ENCODE data around the gene SCIN.
A peak's percentile ranks its signal among the peaks of the same experiment; 100 is the strongest.
"Not testable (repeated sequence)": the region's sequence is repeated elsewhere in the genome, so short reads cannot be mapped to it uniquely, and the experiment has no call there.

The SCIN gene

DNA sequence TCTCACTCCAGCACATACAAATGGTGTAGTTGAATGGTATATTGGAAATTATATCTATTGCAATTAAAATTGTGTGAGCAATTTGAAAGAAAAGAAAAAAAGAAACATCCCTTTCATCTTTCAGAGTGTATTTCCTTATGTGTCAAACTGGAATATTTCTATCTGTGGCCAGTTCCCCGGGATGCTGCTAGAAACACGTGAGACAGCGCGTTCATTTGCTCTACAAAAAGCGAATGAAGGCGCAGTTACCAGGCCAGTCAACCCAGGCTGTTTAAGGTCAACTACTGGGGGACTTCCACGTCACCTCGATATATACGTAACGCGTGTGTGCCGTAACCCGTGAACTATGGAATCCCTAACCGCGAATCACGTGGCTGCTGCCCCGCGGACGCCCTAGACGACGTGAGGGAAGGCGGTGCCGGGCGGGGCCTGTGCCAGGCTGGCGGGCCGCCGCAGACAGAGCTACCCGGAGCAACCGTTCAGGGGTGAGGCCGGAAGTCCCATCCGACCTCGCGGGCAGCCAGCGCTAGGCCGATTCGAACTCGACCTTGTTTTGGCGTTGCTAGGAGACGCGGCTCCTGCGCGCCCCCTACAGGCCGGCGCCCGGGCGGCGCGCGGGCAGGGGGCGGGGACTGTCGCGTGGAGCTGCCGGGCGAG, 115.8 kb downstream of the SCIN start:
- ChIA-PET POLR2A (interaction anchor here (0.8 to 1.6 kb wide), 8 partner anchors 27 to 575 kb away, joined by 3 to 7 read pairs (median 3); no protein-coding TSS in a partner anchor), CTCF (interaction anchor here (0.6 to 2.3 kb wide), 13 partner anchors 10 to 540 kb away, joined by 3 to 8 read pairs (median 3); no protein-coding TSS in a partner anchor)
- peak; percentile 86 for DNase-seq (ENCODE audit: extremely low spot score)
- TF ChIP-seq BHLHE40 (IDR thresholded peaks at IDR 0.05; ENCODE audit: borderline replicate concordance) (no peak), LEF1 (IDR thresholded peaks at IDR 0.05; ENCODE audit: borderline replicate concordance) (no peak), TARDBP (IDR thresholded peaks at IDR 0.05) (no peak), HDGF (IDR thresholded peaks at IDR 0.05; ENCODE audit: borderline replicate concordance) (no peak), CTBP1 (IDR thresholded peaks at IDR 0.05; ENCODE audit: borderline replicate concordance) (no peak), ARNT (IDR thresholded peaks at IDR 0.05) (peak; percentile 55; the same call in 1 of the 2 replicates), SP1 (IDR thresholded peaks at IDR 0.05) (no peak), NFRKB (IDR thresholded peaks at IDR 0.05) (no peak), ELF4 (IDR thresholded peaks at IDR 0.05) (peak; percentile 51), SUZ12 (IDR thresholded peaks at IDR 0.05) (no peak), L3MBTL2 (conservative IDR thresholded peaks at IDR 0.05) (peak; percentile 95), ZNF384 (IDR thresholded peaks at IDR 0.05) (no peak), FOXM1 (IDR thresholded peaks at IDR 0.05; ENCODE audit: borderline replicate concordance) (peak; percentile 68; the same call in 1 of the 2 replicates)
- TF ChIP-seq, protein P1, sequence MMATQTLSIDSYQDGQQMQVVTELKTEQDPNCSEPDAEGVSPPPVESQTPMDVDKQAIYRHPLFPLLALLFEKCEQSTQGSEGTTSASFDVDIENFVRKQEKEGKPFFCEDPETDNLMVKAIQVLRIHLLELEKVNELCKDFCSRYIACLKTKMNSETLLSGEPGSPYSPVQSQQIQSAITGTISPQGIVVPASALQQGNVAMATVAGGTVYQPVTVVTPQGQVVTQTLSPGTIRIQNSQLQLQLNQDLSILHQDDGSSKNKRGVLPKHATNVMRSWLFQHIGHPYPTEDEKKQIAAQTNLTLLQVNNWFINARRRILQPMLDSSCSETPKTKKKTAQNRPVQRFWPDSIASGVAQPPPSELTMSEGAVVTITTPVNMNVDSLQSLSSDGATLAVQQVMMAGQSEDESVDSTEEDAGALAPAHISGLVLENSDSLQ (IDR thresholded peaks at IDR 0.05), result no peak

DNA sequence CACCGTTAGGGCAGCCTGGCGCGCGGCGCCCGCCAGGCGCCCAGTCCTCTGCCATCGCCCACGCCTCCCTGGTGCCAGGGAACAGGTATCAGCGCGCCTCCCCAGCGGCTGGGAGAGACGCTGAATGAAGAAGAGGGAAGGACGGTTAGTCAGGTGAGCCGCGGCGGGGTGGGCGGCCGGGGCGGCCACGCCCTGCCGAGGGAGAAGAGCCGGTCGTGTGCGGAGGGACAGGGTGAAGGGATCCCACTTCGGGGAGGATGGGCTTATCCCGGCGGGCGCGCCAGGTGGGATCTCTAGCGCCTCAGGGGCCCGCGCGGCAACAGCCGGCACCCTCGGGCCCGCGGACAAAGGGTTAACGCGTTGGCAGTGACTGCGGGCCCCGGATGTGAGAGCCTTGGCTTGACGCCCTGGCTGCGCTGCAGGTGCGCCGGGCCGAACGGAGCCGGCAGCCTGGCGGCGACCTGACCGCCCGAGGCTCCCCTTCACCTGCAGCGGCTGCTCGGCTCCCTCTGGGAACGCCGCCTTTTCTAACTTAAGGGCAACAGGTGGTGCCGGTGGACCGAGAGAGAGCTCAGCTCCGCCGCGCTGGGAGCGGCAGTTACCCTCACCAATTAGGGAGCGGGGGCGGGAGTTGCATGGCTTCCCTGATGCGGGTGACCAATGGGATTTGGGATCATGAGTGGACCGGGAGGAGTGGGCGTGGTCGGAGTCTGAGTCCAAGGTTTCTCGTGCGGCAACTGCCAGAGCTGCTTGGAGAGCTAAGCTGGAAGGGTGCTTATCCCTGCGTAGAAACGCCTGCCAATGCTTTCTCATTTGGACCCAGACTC, 116.6 kb downstream of the SCIN start, which contains the start of gene ARL4A:
TSS of gene ARL4A (plus strand) at position 743 of the 827 bp plus-strand sequence. CDS start 622 bp downstream, outside the sequence.
- peak; percentile 92 for DNase-seq (ENCODE audit: extremely low spot score)
- TF ChIP-seq FOXM1 (IDR thresholded peaks at IDR 0.05; ENCODE audit: borderline replicate concordance), result no peak
- TF ChIP-seq HDGF (IDR thresholded peaks at IDR 0.05; ENCODE audit: borderline replicate concordance), result no peak
- TF ChIP-seq, protein P1 (IDR thresholded peaks at IDR 0.05), result peak; percentile 99
- peak; percentile 83 for TF ChIP-seq L3MBTL2 (conservative IDR thresholded peaks at IDR 0.05)
- no peak for TF ChIP-seq CTBP1 (IDR thresholded peaks at IDR 0.05; ENCODE audit: borderline replicate concordance)
- no peak for TF ChIP-seq FOXA1 (IDR thresholded peaks at IDR 0.05)
- POLR2A ChIA-PET, result interaction anchor here (0.6 to 1.6 kb wide), 12 partner anchors 20 to 575 kb away, joined by 3 to 7 read pairs (median 4); no protein-coding TSS in a partner anchor
- CTCF ChIA-PET, result interaction anchor here (0.6 to 2.3 kb wide), 11 partner anchors 9 to 430 kb away, joined by 3 to 8 read pairs (median 3); no protein-coding TSS in a partner anchor

DNA sequence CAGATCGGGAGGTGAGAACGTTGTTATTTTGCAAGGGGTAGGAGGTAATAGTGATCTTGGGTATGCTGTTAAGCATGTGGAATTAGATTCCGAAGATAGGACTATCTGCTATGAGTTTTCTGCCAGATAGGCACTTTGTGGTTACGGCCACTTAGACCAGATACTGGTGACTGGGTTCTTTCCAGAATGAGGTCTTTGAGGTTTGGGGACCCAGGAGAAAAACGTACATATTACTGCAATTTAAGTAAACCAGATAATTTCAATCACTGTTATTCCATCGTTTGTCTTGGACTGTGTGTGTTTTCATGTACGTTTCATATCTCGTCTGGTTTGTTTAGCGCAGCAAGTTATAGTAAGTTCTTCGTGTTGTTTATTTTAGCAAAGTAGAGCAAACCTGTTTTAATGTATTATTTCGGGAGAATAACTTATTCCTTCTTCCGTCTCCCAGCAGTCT, 117.2 kb downstream of the SCIN start:
- POLR2A ChIA-PET, result interaction anchor here (0.6 to 1.6 kb wide), 10 partner anchors 19 to 574 kb away, joined by 3 to 7 read pairs (median 4); no protein-coding TSS in a partner anchor
- TF ChIP-seq NFRKB (IDR thresholded peaks at IDR 0.05), result no peak
- TF ChIP-seq TARDBP (IDR thresholded peaks at IDR 0.05), result no peak
- no peak for TF ChIP-seq FOXM1 (IDR thresholded peaks at IDR 0.05; ENCODE audit: borderline replicate concordance)
- no peak for TF ChIP-seq ELF4 (IDR thresholded peaks at IDR 0.05)
- no peak for TF ChIP-seq ARNT (IDR thresholded peaks at IDR 0.05)
- no peak for TF ChIP-seq SUZ12 (IDR thresholded peaks at IDR 0.05)
- DNase-seq (ENCODE audit: extremely low spot score), result no peak
- CTCF ChIA-PET, result interaction anchor here (0.8 to 2.3 kb wide), 3 partner anchors 8 to 429 kb away, joined by 3 to 8 read pairs (median 4); no protein-coding TSS in a partner anchor

DNA sequence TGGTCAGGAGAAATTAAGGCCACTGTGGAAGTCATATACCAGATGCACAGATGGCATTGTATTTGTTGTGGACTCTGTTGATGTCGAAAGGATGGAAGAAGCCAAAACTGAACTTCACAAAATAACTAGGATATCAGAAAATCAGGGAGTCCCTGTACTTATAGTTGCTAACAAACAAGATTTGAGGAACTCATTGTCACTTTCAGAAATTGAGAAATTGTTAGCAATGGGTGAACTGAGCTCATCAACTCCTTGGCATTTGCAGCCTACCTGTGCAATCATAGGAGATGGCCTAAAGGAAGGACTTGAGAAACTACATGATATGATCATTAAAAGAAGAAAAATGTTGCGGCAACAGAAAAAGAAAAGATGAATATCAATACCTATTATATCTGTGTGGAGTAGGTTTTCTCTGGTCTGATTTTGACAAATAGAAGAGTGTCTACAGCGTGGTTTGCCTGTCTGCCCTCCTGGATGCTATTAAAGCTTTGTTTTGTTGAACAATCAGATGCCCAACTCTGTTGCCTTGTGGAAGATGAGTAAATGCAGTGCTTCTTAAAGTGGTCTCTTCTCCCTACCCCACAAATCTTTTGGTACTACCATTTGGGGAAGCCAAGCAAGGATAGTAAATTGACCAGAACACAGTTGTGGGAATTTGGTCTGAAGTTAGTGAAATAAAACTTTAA, 118.1 kb downstream of the SCIN start:
- DNase-seq (ENCODE audit: extremely low spot score); CTCF ChIA-PET: not testable (repeated sequence)
- POLR2A ChIA-PET, result interaction anchor here (1.9 kb wide), 1 partner anchor 27 kb away, joined by 5 read pairs; no protein-coding TSS in a partner anchor

DNA sequence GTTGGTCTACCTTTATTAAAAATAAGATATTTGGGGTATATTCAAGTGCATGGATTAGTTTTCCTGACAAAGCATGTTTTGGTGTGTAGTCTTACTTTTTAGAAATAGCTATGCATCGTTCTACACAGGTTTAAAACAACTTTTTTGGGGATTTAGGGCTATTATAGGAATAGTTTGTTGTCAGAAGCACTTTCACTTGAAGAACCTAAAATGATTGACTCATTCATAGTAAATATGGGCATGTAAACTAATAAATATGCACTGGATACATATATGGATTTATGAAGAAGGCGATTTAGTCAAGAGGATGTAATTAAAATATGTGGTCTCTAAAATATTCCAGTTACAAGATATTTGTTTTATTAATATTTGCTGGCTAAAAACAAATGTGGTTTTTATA, 118.9 kb downstream of the SCIN start:
- no peak for DNase-seq (ENCODE audit: extremely low spot score)
- ChIA-PET POLR2A (interaction anchor here (1.9 kb wide), 1 partner anchor 26 kb away, joined by 5 read pairs; no protein-coding TSS in a partner anchor), CTCF (interaction anchor here (0.7 kb wide), 1 partner anchor 611 kb away, joined by 4 read pairs; no protein-coding TSS in a partner anchor)
- TF ChIP-seq FOXA1 (IDR thresholded peaks at IDR 0.05), result no peak
- TF ChIP-seq NFRKB (IDR thresholded peaks at IDR 0.05), result no peak

DNA sequence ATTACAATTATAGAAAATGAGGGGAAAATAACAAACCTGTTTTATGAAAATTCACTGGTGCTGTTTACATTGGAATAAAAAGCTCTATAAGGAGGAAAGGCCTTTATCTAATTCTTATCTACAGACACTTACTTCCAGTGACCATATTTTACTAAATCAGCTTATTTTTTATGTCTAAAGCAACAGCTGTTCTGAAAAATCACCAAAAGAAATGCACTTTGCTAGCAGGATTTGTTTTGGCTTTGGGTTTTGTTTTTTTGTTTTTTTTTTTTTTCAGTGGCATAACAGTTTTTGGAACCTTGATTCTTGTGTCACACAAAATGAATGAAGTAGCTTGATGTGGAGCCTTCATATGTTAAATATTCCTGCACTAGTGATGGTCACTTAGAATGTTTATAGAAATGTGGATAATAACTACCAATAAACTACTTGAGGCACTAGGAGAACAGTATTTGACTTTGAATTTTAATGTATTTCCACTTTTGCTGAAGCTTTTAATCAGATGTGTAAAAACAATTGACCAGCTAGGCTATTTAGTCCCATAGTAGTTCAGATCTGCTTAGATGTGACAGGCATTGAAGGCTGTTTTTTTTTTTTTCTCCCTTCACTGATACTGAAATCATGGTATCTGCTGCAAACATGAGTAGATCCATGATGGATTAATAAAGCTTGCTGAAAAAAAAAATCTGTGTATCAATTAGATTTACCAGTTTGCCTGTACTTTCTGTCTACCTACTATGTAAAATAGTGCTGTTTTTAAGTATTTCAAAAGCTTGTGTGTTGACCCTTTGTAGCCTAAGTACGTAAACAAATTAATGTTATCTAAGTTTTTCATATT, 119.7 kb downstream of the SCIN start:
- POLR2A ChIA-PET, result interaction anchor here (1.9 kb wide), 1 partner anchor 25 kb away, joined by 5 read pairs; no protein-coding TSS in a partner anchor
- CTCF ChIA-PET, result interaction anchor here (0.7 kb wide), 2 partner anchors 150 to 610 kb away, joined by 3 to 4 read pairs; no protein-coding TSS in a partner anchor
- TF ChIP-seq FOXA1 (IDR thresholded peaks at IDR 0.05) (no peak), L3MBTL2 (conservative IDR thresholded peaks at IDR 0.05) (no peak), FOXK2 (IDR thresholded peaks at IDR 0.05) (no peak), TARDBP (IDR thresholded peaks at IDR 0.05) (no peak), CTBP1 (IDR thresholded peaks at IDR 0.05; ENCODE audit: borderline replicate concordance) (no peak), SP1 (IDR thresholded peaks at IDR 0.05) (no peak), FOXM1 (IDR thresholded peaks at IDR 0.05; ENCODE audit: borderline replicate concordance) (no peak), NFRKB (IDR thresholded peaks at IDR 0.05) (no peak), SUZ12 (IDR thresholded peaks at IDR 0.05) (no peak), LEF1 (IDR thresholded peaks at IDR 0.05; ENCODE audit: borderline replicate concordance) (no peak), ZNF384 (IDR thresholded peaks at IDR 0.05) (no peak), ARNT (IDR thresholded peaks at IDR 0.05) (no peak), ELF4 (IDR thresholded peaks at IDR 0.05) (no peak), HDGF (IDR thresholded peaks at IDR 0.05; ENCODE audit: borderline replicate concordance) (no peak), BHLHE40 (IDR thresholded peaks at IDR 0.05; ENCODE audit: borderline replicate concordance) (no peak)
- TF ChIP-seq, protein P1 (IDR thresholded peaks at IDR 0.05), result no peak
- DNase-seq (ENCODE audit: extremely low spot score), result no peak

DNA sequence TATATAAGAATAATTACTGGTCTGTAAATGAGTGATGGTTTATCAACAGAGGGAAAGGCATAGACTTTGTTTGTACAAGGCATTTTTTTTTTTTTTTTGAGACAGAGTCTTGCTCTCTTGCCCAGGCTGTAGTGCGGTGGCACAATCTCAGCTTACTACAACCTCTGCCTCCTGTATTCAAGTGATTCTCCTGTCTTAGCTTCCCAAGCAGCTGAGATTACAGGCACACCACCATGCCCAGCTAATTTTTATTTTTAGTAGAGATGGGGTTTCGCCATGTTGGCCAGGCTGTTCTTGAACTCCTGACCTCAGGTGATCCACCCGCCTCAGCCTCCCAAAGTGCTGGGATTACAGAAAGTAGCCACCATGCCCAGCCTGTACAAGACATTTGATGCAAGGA, 120.9 kb downstream of the SCIN start:
- DNase-seq (ENCODE audit: extremely low spot score); POLR2A ChIA-PET; CTCF ChIA-PET: not testable (repeated sequence)

Measured in HEK293T (cell line).